Endodermal cell (in vitro differentiated cells): ENCODE measurements around the gene NEGR1. TPM values are rescaled to one million over a fixed set of nuclear protein-coding genes. Genes with fewer than 3 reads are reported as not detected.

Experiments
- DNase-seq: peaks from one replicate; pipeline ENCODE4 v3.0.0-alpha.2; 2017
- H3K27ac ChIP-seq: 2 replicates; pipeline ENCODE4 v1.5.1; 2013; ENCODE audit warnings: mild to moderate bottlenecking, low read depth, low read length, moderate library complexity
- H3K27me3 ChIP-seq: 2 replicates; pipeline ENCODE4 v1.6.1; 2013; ENCODE audit warnings: mild to moderate bottlenecking, low read length, moderate library complexity; ENCODE audit not compliant: insufficient read depth, control insufficient read depth, poor library complexity, severe bottlenecking
- H3K36me3 ChIP-seq: 2 replicates; pipeline ENCODE4 v1.7.0; 2013; ENCODE audit warnings: mild to moderate bottlenecking, low read length, moderate library complexity; ENCODE audit not compliant: control insufficient read depth, insufficient read depth
- H3K4me1 ChIP-seq: one replicate; pipeline ENCODE4 v1.7.0; 2013; ENCODE audit warnings: low read length; ENCODE audit not compliant: control insufficient read depth, insufficient read depth
- H3K4me3 ChIP-seq: 2 replicates; pipeline ENCODE4 v1.5.1; 2013; ENCODE audit warnings: mild to moderate bottlenecking, low read length, moderate library complexity
- H3K9ac ChIP-seq: 2 replicates; pipeline ENCODE4 v1.6.1; 2013; ENCODE audit warnings: mild to moderate bottlenecking, low read length, moderate library complexity; ENCODE audit not compliant: poor library complexity, severe bottlenecking; ENCODE audit errors: extremely low read depth
- H3K9me3 ChIP-seq: 2 replicates; pipeline ENCODE4 v1.6.1; 2013; ENCODE audit warnings: mild to moderate bottlenecking, low read length, moderate library complexity; ENCODE audit not compliant: control insufficient read depth
- H3K27ac Mint-ChIP-seq: 2 replicates; pipeline ENCODE4 v1.8.0; 2020; ENCODE audit warnings: mixed read lengths
- H3K27me3 Mint-ChIP-seq: 2 replicates; pipeline ENCODE4 v1.8.0; 2021; ENCODE audit warnings: mild to moderate bottlenecking, mixed read lengths; ENCODE audit not compliant: insufficient read depth
- H3K36me3 Mint-ChIP-seq: 2 replicates; pipeline ENCODE4 v1.8.0; 2020; ENCODE audit warnings: low read depth, mixed read lengths
- H3K4me1 Mint-ChIP-seq: 2 replicates; pipeline ENCODE4 v1.8.0; 2020; ENCODE audit warnings: mixed read lengths
- H3K4me3 Mint-ChIP-seq: 2 replicates; pipeline ENCODE4 v1.8.0; 2020; ENCODE audit warnings: mild to moderate bottlenecking, moderate library complexity, mixed read lengths
- H3K9me3 Mint-ChIP-seq: 2 replicates; pipeline ENCODE4 v1.8.0; 2020; ENCODE audit warnings: mild to moderate bottlenecking, mixed read lengths
- CTCF ChIP-seq: fragments of 200-600 bp; sonication (generic); conservative IDR thresholded peaks from 2 replicates; pipeline ENCODE4 v1.5.0; 2021; ENCODE audit warnings: antibody characterized with exemption, mild to moderate bottlenecking
- WGBS, 2 experiments: methylation state at CpG; one replicate each; pipeline versions ENCODE4 v1.1.5 to v1.1.7; 2013; ENCODE audit warnings: missing lambda C conversion rate in 2 of 2, mixed read lengths in 1 of 2; ENCODE audit not compliant: insufficient coverage in 1 of 2, insufficient read length in 1 of 2; 5-methylcytosine and 5-hydroxymethylcytosine counted together
- total RNA-seq, 2 donors: library from RNA; stranded (reverse); fragmentation: NEBNext Ultra II Directional in 1 of 2; extraction: Animal tissue kit (Norgen Biotek cat#: 25700) in 1 of 2; gene quantifications; 2 replicates in 1 of 2; 3 replicates in 1 of 2; pipeline ENCODE4 v1.2.1, GENCODE V29; 2021

NEGR1 gene
- total RNA-seq, 2 donors from 2014 or later = 1.5 to 2.1 TPM

DNA sequence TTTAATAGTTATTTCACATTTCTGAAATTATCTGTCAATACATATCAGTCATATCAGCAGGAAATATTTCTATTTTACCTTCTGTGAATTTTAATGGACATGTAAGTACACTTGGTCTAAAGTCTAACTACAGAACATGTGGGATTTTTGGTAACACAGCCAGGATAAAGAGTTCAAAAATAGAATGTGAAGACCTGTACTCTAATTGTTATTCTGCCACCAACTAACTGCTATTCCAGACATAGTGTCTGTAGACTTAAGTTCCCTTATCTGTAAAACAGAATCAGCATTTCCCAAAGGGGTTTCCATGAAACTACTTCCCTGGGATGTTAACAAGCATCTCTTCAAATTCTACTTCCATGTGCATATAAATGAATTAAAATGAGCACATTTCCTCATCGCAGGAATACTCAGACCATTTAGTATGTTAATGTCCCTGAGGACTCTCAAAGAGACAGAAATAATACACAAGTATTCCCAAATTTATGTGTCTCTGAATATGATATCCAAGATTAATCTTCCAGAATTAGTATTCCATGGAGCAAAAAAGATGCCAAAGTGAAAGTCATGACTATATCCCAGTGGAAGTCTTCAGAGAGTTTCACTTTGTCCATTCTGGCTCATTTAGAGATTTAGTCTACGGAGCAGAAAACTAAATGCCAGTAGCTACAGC lies 325.6 kb downstream of the NEGR1 start:
- TF ChIP-seq CTCF = no peak
- Histone ChIP-seq H3K4me3 (no peak overlapping the region), H3K9me3 (no peaks in the 10 kb centered on the region), H3K9ac (no peak overlapping the region), H3K36me3 (no peaks in the 10 kb centered on the region), H3K27me3 (no peaks in the 10 kb centered on the region), H3K27ac (no peak overlapping the region), H3K4me1 (no peaks in the 10 kb centered on the region)
- Mint-ChIP-seq H3K36me3 (no peaks in the 10 kb centered on the region), H3K27ac (no peak overlapping the region), H3K9me3 (no peaks in the 10 kb centered on the region), H3K4me1 (no peaks in the 10 kb centered on the region), H3K4me3 (no peak overlapping the region), H3K27me3 (no peaks in the 10 kb centered on the region)
- 94 to 100% methylated on average over 2 of the region's 2 CpGs for WGBS, 2 experiments
- no peak for DNase-seq

DNA sequence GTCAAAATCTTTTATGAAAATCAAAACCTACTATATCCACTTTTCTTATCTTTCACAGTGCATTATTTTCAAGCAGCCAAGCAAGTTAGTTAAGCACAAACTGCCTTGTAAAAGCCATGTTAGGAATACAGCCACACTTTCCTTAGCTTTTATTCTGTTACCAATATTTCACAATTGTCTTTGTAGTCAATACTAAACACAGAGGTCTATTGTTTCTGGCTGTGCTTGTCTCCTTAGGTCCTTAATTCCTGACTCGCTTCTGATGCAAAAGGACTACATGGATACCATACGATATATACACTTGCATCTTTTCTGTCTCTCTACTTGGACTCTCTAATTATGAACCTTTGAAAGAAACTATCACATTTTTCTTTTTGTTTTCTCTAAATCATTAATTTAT lies 331.8 kb downstream of the NEGR1 start:
- H3K27me3 ChIP-seq = no peaks in the 10 kb centered on the region
- H3K9me3 ChIP-seq = no peaks in the 10 kb centered on the region
- H3K27ac ChIP-seq = no peak overlapping the region
- WGBS, 2 experiments = 94 to 95% methylated on average over 2 of the region's 2 CpGs
- no peak for DNase-seq
- H3K4me1 ChIP-seq = no peaks in the 10 kb centered on the region
- no peak for TF ChIP-seq CTCF
- Mint-ChIP-seq H3K36me3 (no peaks in the 10 kb centered on the region), H3K9me3 (no peaks in the 10 kb centered on the region), H3K4me3 (no peak overlapping the region), H3K27ac (no peak overlapping the region), H3K27me3 (no peaks in the 10 kb centered on the region), H3K4me1 (no peaks in the 10 kb centered on the region)
- no peaks in the 10 kb centered on the region for H3K36me3 ChIP-seq
- H3K4me3 ChIP-seq = no peak overlapping the region
- no peak overlapping the region for H3K9ac ChIP-seq

DNA sequence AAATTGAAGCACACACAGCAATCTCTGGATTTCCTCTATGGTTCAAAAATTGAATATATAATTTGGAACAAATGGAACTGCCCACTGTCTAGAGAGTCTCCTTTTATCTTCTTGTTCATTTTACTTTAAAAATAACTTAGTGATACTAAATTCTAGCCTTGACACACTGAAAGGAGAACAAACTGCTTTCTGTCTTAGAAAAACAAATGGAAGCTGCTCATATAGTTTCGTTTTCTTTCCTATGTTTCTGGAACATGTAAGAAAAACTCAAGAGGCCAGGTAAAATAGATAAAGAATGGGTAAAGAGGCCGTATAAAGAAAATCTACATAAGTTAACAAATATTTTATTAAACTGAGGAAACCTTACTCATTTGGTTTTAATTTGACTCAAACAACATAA lies 332.7 kb downstream of the NEGR1 start:
- H3K9me3 ChIP-seq = no peaks in the 10 kb centered on the region
- no peak for DNase-seq
- H3K36me3 Mint-ChIP-seq = no peaks in the 10 kb centered on the region
- H3K9ac ChIP-seq = no peak overlapping the region
- H3K27ac ChIP-seq = no peak overlapping the region
- TF ChIP-seq CTCF = no peak
- H3K4me3 Mint-ChIP-seq = no peak overlapping the region
- H3K27ac Mint-ChIP-seq = no peak overlapping the region
- no peak overlapping the region for H3K4me3 ChIP-seq
- no peaks in the 10 kb centered on the region for H3K27me3 Mint-ChIP-seq
- H3K4me1 ChIP-seq = no peaks in the 10 kb centered on the region
- no peaks in the 10 kb centered on the region for H3K36me3 ChIP-seq
- H3K27me3 ChIP-seq = no peaks in the 10 kb centered on the region
- H3K9me3 Mint-ChIP-seq = no peaks in the 10 kb centered on the region
- H3K4me1 Mint-ChIP-seq = peaks cover 2% of the 10 kb centered on the region
- WGBS, 2 experiments = 75% methylated on average over 1 of the region's 2 CpGs; no CpG with 5 or more reads in 1 of the 2 experiments
